Measurements from ENCODE around the gene DGCR2.
"Not testable (repeated sequence)": the region's sequence is repeated elsewhere in the genome, so short reads cannot be mapped to it uniquely, and the experiment has no call there.

DNA sequence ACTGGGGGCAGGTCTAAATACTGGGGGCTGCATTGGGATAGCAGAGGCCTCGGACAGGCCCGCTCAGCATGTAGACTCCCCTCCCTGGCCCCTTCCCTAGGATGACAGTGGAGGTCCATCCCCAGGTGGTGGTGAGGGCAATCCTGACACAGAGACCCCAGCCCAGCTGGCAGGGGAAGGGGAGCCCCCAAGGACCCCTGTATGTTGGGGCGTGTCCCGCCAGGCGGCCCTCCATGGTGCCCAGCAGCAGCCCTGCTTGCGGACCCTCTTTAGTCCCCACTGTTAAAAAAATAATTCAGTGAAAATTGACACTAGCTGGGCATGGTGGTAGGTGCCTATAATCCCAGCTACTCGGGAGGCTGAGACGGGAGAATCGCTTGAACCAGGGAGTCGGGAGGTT lies 98.3 kb downstream of the DGCR2 start:
- TF ChIP-seq, protein P1, sequence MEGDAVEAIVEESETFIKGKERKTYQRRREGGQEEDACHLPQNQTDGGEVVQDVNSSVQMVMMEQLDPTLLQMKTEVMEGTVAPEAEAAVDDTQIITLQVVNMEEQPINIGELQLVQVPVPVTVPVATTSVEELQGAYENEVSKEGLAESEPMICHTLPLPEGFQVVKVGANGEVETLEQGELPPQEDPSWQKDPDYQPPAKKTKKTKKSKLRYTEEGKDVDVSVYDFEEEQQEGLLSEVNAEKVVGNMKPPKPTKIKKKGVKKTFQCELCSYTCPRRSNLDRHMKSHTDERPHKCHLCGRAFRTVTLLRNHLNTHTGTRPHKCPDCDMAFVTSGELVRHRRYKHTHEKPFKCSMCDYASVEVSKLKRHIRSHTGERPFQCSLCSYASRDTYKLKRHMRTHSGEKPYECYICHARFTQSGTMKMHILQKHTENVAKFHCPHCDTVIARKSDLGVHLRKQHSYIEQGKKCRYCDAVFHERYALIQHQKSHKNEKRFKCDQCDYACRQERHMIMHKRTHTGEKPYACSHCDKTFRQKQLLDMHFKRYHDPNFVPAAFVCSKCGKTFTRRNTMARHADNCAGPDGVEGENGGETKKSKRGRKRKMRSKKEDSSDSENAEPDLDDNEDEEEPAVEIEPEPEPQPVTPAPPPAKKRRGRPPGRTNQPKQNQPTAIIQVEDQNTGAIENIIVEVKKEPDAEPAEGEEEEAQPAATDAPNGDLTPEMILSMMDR (IDR thresholded peaks at IDR 0.05; ENCODE audit: low read length): not testable (repeated sequence)
- not testable (repeated sequence) for TF ChIP-seq EZH2phosphoT487 (IDR thresholded peaks at IDR 0.05; ENCODE audit: low read length); EZH2 (optimal IDR thresholded peaks at IDR 0.05; ENCODE audit: low read depth, low read length)
